ENCODE results near the gene CYTIP. TPM values are rescaled to one million over a fixed set of nuclear protein-coding genes. Genes with fewer than 3 reads are reported as not detected.
"Not testable (repeated sequence)": the region's sequence is repeated elsewhere in the genome, so short reads cannot be mapped to it uniquely, and the experiment has no call there.

Gene CYTIP
- total RNA-seq, 5 donors from 2014 or later (not counting 1 experiment from before 2014, with no cell fraction given): 264 to 465 (median 273) TPM

GRCh38 chr2:157377861-157378260, 66.0 kb downstream of the CYTIP start:
- Mint-ChIP-seq H3K36me3 (peaks cover 28% of the 10 kb centered on the region), H3K27ac (no peak overlapping the region), H3K9me3 (peaks cover 17 to 29% (median 20%) of the 10 kb centered on the region in 3 donors), H3K4me3 (peak overlapping the region in 1 of 3 donors; percentile 13), H3K27me3 (no peaks in the 10 kb centered on the region), H3K4me1 (peaks cover 38 to 53% (median 39%) of the 10 kb centered on the region in 3 donors)
- DNase-seq (no peak), ATAC-seq (replicated peaks in 1 of 4) (no peak)
- POLR2A ChIA-PET: no interaction called here
- H3K27me3 ChIP-seq (replicated peaks in 1 of 2; ENCODE audit: control insufficient read depth in 2 of 2, extremely low read depth in 1 of 2, insufficient read depth in 2 of 2, low read length in 1 of 2): no peaks in the 10 kb centered on the region
- H3K4me3 ChIP-seq (ENCODE audit: control insufficient read depth in 1 of 2, extremely low read depth in 1 of 2, low read length in 1 of 2): no peak overlapping the region
- no CpG with 5 or more reads among the region's 2 CpGs for WGBS (ENCODE audit: insufficient coverage)
- peaks cover 7% of the 10 kb centered on the region for H3K9me3 ChIP-seq
- no peak overlapping the region for H3K27ac ChIP-seq (ENCODE audit: low read length)
- CTCF ChIA-PET: no interaction called here
- peaks cover 0 to 18% of the 10 kb centered on the region in 2 experiments for H3K4me1 ChIP-seq (ENCODE audit: control insufficient read depth in 1 of 2, extremely low read depth in 1 of 2, insufficient read depth in 2 of 2, low read length in 2 of 2)
- H3K36me3 ChIP-seq (ENCODE audit: control insufficient read depth in 2 of 2, extremely low read depth in 1 of 2, insufficient read depth in 1 of 2, low read length in 1 of 2): no peaks in the 10 kb centered on the region

GRCh38 chr2:157376041-157376440, 67.8 kb downstream of the CYTIP start:
- DNase-seq (no peak), ATAC-seq (replicated peaks in 1 of 4) (no peak)
- POLR2A ChIA-PET: no interaction called here
- no peak overlapping the region for H3K4me3 ChIP-seq (ENCODE audit: control insufficient read depth in 1 of 2, extremely low read depth in 1 of 2, low read length in 1 of 2)
- H3K36me3 Mint-ChIP-seq: peaks cover 28% of the 10 kb centered on the region
- no peak overlapping the region for H3K4me3 Mint-ChIP-seq
- peaks cover 0 to 12% of the 10 kb centered on the region in 2 experiments for H3K4me1 ChIP-seq (ENCODE audit: control insufficient read depth in 1 of 2, extremely low read depth in 1 of 2, insufficient read depth in 2 of 2, low read length in 2 of 2)
- H3K4me1 Mint-ChIP-seq: peaks cover 25 to 37% (median 25%) of the 10 kb centered on the region in 3 donors
- H3K27me3 ChIP-seq (replicated peaks in 1 of 2; ENCODE audit: control insufficient read depth in 2 of 2, extremely low read depth in 1 of 2, insufficient read depth in 2 of 2, low read length in 1 of 2): no peaks in the 10 kb centered on the region
- no peaks in the 10 kb centered on the region for H3K36me3 ChIP-seq (ENCODE audit: control insufficient read depth in 2 of 2, extremely low read depth in 1 of 2, insufficient read depth in 1 of 2, low read length in 1 of 2)
- peaks cover 17 to 29% (median 20%) of the 10 kb centered on the region in 3 donors for H3K9me3 Mint-ChIP-seq
- H3K27me3 Mint-ChIP-seq: no peaks in the 10 kb centered on the region
- CTCF ChIA-PET: no interaction called here
- H3K27ac Mint-ChIP-seq: peak overlapping the region in 1 of 2 donors; percentile 36
- WGBS (ENCODE audit: insufficient coverage): 95% methylated on average over 2 of the region's 3 CpGs
- H3K27ac ChIP-seq (ENCODE audit: low read length): no peak overlapping the region
- peaks cover 7% of the 10 kb centered on the region for H3K9me3 ChIP-seq

GRCh38 chr2:157375384-157375783, 68.5 kb downstream of the CYTIP start:
- POLR2A ChIA-PET: no interaction called here
- CTCF ChIA-PET: no interaction called here
- no peak for ATAC-seq (replicated peaks in 1 of 4)

GRCh38 chr2:157368508-157368907, 75.4 kb downstream of the CYTIP start:
- H3K4me3 ChIP-seq (ENCODE audit: control insufficient read depth in 1 of 2, extremely low read depth in 1 of 2, low read length in 1 of 2); H3K27ac Mint-ChIP-seq; H3K27ac ChIP-seq (ENCODE audit: low read length); DNase-seq; H3K27me3 ChIP-seq (replicated peaks in 1 of 2; ENCODE audit: control insufficient read depth in 2 of 2, extremely low read depth in 1 of 2, insufficient read depth in 2 of 2, low read length in 1 of 2); H3K27me3 Mint-ChIP-seq; H3K4me3 Mint-ChIP-seq; ATAC-seq (replicated peaks in 1 of 4); H3K9me3 Mint-ChIP-seq; H3K36me3 ChIP-seq (ENCODE audit: control insufficient read depth in 2 of 2, extremely low read depth in 1 of 2, insufficient read depth in 1 of 2, low read length in 1 of 2); H3K9me3 ChIP-seq; POLR2A ChIA-PET: not testable (repeated sequence)
- Mint-ChIP-seq H3K4me1 (peaks cover 32 to 37% (median 34%) of the 10 kb centered on the region in 3 donors), H3K36me3 (peaks cover 17% of the 10 kb centered on the region)
- WGBS (ENCODE audit: insufficient coverage): no CpG with 5 or more reads among the region's 25 CpGs
- CTCF ChIA-PET: interaction anchor here in 1 of 2 donors (0.6 kb wide), 2 partner anchors 44 to 534 kb away, joined by 3 to 5 read pairs; no protein-coding TSS in a partner anchor
- H3K4me1 ChIP-seq (ENCODE audit: control insufficient read depth in 1 of 2, extremely low read depth in 1 of 2, insufficient read depth in 2 of 2, low read length in 2 of 2): peaks cover 3 to 20% of the 10 kb centered on the region in 2 experiments

More at GRCh38 chr2:157375384-157375783, 68.5 kb downstream of the CYTIP start:
- peaks cover 0 to 11% of the 10 kb centered on the region in 2 experiments for H3K4me1 ChIP-seq (ENCODE audit: control insufficient read depth in 1 of 2, extremely low read depth in 1 of 2, insufficient read depth in 2 of 2, low read length in 2 of 2)
- H3K9me3 ChIP-seq: peaks cover 7% of the 10 kb centered on the region
- Mint-ChIP-seq H3K4me3 (no peak overlapping the region), H3K36me3 (peaks cover 27% of the 10 kb centered on the region), H3K4me1 (peaks cover 18 to 30% (median 19%) of the 10 kb centered on the region in 3 donors), H3K9me3 (peaks cover 15 to 29% (median 19%) of the 10 kb centered on the region in 3 donors), H3K27me3 (no peaks in the 10 kb centered on the region), H3K27ac (peak overlapping the region in 1 of 2 donors; percentile 52)
- DNase-seq: no peak
- no peak overlapping the region for H3K4me3 ChIP-seq (ENCODE audit: control insufficient read depth in 1 of 2, extremely low read depth in 1 of 2, low read length in 1 of 2)
- no peaks in the 10 kb centered on the region for H3K27me3 ChIP-seq (replicated peaks in 1 of 2; ENCODE audit: control insufficient read depth in 2 of 2, extremely low read depth in 1 of 2, insufficient read depth in 2 of 2, low read length in 1 of 2)
- no peak overlapping the region for H3K27ac ChIP-seq (ENCODE audit: low read length)
- H3K36me3 ChIP-seq (ENCODE audit: control insufficient read depth in 2 of 2, extremely low read depth in 1 of 2, insufficient read depth in 1 of 2, low read length in 1 of 2): no peaks in the 10 kb centered on the region
- 89% methylated on average over 1 of the region's 1 CpG for WGBS (ENCODE audit: insufficient coverage)

- Mint-ChIP-seq H3K4me1 (peaks cover 40 to 45% (median 40%) of the 10 kb centered on the region in 3 donors), H3K4me3 (no peak overlapping the region), H3K27ac (no peak overlapping the region), H3K27me3 (no peaks in the 10 kb centered on the region), H3K36me3 (peaks cover 19% of the 10 kb centered on the region), H3K9me3 (peaks cover 0 to 4% (median 0%) of the 10 kb centered on the region in 3 donors)
- Histone ChIP-seq H3K27me3 (replicated peaks in 1 of 2; ENCODE audit: control insufficient read depth in 2 of 2, extremely low read depth in 1 of 2, insufficient read depth in 2 of 2, low read length in 1 of 2) (no peaks in the 10 kb centered on the region), H3K4me3 (ENCODE audit: control insufficient read depth in 1 of 2, extremely low read depth in 1 of 2, low read length in 1 of 2) (no peak overlapping the region), H3K27ac (ENCODE audit: low read length) (no peak overlapping the region), H3K4me1 (ENCODE audit: control insufficient read depth in 1 of 2, extremely low read depth in 1 of 2, insufficient read depth in 2 of 2, low read length in 2 of 2) (peaks cover 3 to 26% of the 10 kb centered on the region in 2 experiments), H3K9me3 (no peaks in the 10 kb centered on the region), H3K36me3 (ENCODE audit: control insufficient read depth in 2 of 2, extremely low read depth in 1 of 2, insufficient read depth in 1 of 2, low read length in 1 of 2) (no peaks in the 10 kb centered on the region)
- ChIA-PET POLR2A (no interaction called here), CTCF (interaction anchor here in 1 of 2 donors (1.6 kb wide), 1 partner anchor 31 kb away, joined by 5 read pairs; no protein-coding TSS in a partner anchor)
- WGBS (ENCODE audit: insufficient coverage): no CpG with 5 or more reads among the region's 1 CpG
- no peak for DNase-seq
- no peak for ATAC-seq (replicated peaks in 1 of 4)
These were observed 76.2 kb downstream of the CYTIP start for GRCh38 chr2:157367704-157368103.

Other genes with a start within 250 kb of the CYTIP start
- under 1 TPM in 3 of 5 donors, not detected in 2; 0.09 to 0.23 (median 0.10) TPM for gene GALNT5, start 186.4 kb downstream of the CYTIP start, total RNA-seq
- gene ERMN, start 118.3 kb downstream of the CYTIP start, total RNA-seq: 10 to 100 TPM in 2 of 5 donors, 1 to 10 TPM in 3; 2.2 to 12.8 (median 4.3) TPM
- gene ACVR1C, start 184.8 kb upstream of the CYTIP start, total RNA-seq: 1 to 10 TPM; 3.6 to 5.7 (median 5.2) TPM